Stomach (tissue), 9 donors: ENCODE results near the gene PPP2R3B. TPM values are rescaled to one million over a fixed set of nuclear protein-coding genes. Genes with fewer than 3 reads are reported as not detected.
A peak's percentile ranks its signal among the peaks of the same experiment; 100 is the strongest.

Source experiments
- DNase-seq, 2 donors: peaks; one replicate each; pipeline versions ENCODE4 v3.0.0 to v3.0.0-alpha.2; 2013 to 2019
- H3K27ac ChIP-seq, 5 donors: fragments of 200-600 bp in 4 of 5; sonication (generic) in 4 of 5; one replicate each; pipeline ENCODE4 v1.5.1; 2013 to 2019; ENCODE audit warnings: mild to moderate bottlenecking in 1 of 5, moderate library complexity in 1 of 5
- H3K27me3 ChIP-seq, 3 donors: fragments of 200-600 bp; sonication (generic); one replicate each; pipeline ENCODE4 v1.5.1; 2017 to 2019; ENCODE audit warnings: mixed run types in 1 of 3
- H3K36me3 ChIP-seq, 4 donors: fragments of 200-600 bp; sonication (generic); 1 replicate in 3 of 4; 2 replicates in 1 of 4; pipeline ENCODE4 v1.5.1; 2016 to 2019
- H3K4me1 ChIP-seq, 4 donors: fragments of 200-600 bp; sonication (generic); one replicate each; pipeline ENCODE4 v1.5.1; 2016 to 2019
- H3K4me3 ChIP-seq, 4 donors: fragments of 200-600 bp; sonication (generic) in 3 of 4; one replicate each; pipeline ENCODE4 v1.5.1; 2016 to 2019; ENCODE audit warnings: mild to moderate bottlenecking in 1 of 4
- H3K9me3 ChIP-seq, 4 donors: fragments of 200-600 bp; sonication (generic); one replicate each; pipeline ENCODE4 v1.5.1; 2016 to 2019
- EP300 ChIP-seq: sonication (generic); formaldehyde crosslinking; IDR thresholded peaks from one replicate; pipeline ENCODE4 v1.6.1; 2017; ENCODE audit warnings: antibody characterized with exemption
- POLR2A ChIP-seq, 4 donors: fragments of 450-650 bp; IDR thresholded peaks; one replicate each; pipeline ENCODE4 v1.6.1; 2016; ENCODE audit warnings: antibody characterized with exemption in 4 of 4, control low read depth in 2 of 4, mild to moderate bottlenecking in 1 of 4, moderate library complexity in 1 of 4
- POLR2AphosphoS5 ChIP-seq, 3 donors: sonication (generic); formaldehyde crosslinking; IDR thresholded peaks; one replicate each; pipeline ENCODE4 v1.6.1; 2016; ENCODE audit warnings: antibody characterized with exemption in 3 of 3
- WGBS, 5 donors: extraction: QIAGEN DNeasy Blood & Tissue Kit in 3 of 5; methylation state at CpG; one replicate each; pipeline versions ENCODE4 v1.1.5 to v1.1.7; 2013 to 2018; 5-methylcytosine and 5-hydroxymethylcytosine counted together
- intact Hi-C: fragments of 100-400 bp; cut with DNase I; formaldehyde crosslinking; loops from one replicate; pipeline ENCODE4 v1.15.1; 2023; ENCODE audit warnings: low total_unique reads
- polyA plus RNA-seq, 3 donors: library from polyadenylated mRNA; stranded (reverse); fragments of 200-250 nt; gene quantifications; one replicate each; pipeline ENCODE4 v1.2.3, GENCODE V29; 2013
- total RNA-seq, 5 donors: library from RNA; depleted of rRNA; stranded (reverse); fragments of >200 nt; gene quantifications; one replicate each; pipeline versions ENCODE4 v1.1.0 to v1.2.3, GENCODE V29; 2014 to 2016
- TF ChIP-seq, protein P1 (sequence below), 7 experiments: fragments of 450-650 bp in 4 of 7; fragments of 200-600 bp in 3 of 7; sonication (generic) in 3 of 7; IDR thresholded peaks; one replicate each; pipeline ENCODE4 v1.5.1; 2016 to 2019; ENCODE audit warnings: antibody characterized with exemption in 7 of 7, control low read depth in 2 of 7, mild to moderate bottlenecking in 1 of 7
- donor health status: healthy with polysubstance abuse.
- donor health status: Bipolar disorder and iron deficiency.
- donor health status: healthy.

The PPP2R3B gene
- total and polyA plus RNA-seq, 8 donors, result 5.3 to 31.7 (median 15.0) TPM

DNA sequence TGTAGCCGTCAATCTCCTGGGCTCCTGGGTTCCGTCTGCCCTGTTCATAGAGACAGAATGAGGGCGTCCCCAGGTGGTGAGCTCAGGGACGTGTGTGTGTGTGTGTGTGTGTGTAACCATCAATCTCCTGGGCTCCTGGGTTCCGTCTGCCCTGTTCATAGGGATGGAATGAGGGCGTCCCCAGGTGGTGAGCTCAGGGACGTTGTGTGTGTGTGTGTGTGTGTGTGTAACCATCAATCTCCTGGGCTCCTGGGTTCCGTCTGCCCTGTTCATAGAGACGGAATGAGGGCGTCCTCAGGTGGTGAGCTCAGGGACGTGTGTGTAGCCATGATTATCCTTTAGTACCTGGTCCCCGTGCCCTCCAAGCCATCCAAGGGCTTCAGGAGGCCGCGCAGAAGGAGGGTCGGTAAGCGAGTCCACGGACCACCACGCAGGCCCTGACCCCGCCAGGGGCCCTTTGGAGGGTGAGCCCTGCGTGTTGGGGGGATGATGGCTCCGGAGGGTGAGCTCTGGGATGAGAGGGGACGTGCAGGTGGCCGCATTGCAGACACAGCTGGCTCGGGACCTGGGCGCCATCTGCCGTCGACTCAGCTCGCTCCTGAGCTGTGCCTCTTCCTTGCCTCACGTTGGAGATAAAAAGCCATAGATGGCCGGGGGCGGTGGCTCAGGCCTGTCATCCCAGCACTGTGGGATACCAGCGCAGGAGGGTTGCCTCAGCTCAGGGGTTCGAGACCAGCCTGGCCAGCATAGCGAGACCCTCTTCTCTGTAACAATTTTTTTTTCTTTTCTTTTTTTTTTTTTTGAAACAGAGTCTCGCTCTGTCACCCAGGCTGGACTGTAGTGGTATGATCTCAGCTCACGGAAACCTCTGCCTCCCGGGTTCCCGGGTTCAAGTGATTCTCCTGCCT is 62.7 kb downstream of the PPP2R3B start:
- Histone ChIP-seq H3K4me1 (peaks cover 16 to 40% (median 21%) of the 10 kb centered on the region in 4 donors), H3K4me3 (no peak overlapping the region), H3K27ac (no peak overlapping the region), H3K9me3 (no peaks in the 10 kb centered on the region), H3K36me3 (no peaks in the 10 kb centered on the region), H3K27me3 (peaks cover 0 to 36% (median 0%) of the 10 kb centered on the region in 3 donors)
- WGBS, 5 donors, result 48 to 80% (median 77%) methylated on average over 13 to 38 of the region's 38 CpGs
- TF ChIP-seq, protein P1, sequence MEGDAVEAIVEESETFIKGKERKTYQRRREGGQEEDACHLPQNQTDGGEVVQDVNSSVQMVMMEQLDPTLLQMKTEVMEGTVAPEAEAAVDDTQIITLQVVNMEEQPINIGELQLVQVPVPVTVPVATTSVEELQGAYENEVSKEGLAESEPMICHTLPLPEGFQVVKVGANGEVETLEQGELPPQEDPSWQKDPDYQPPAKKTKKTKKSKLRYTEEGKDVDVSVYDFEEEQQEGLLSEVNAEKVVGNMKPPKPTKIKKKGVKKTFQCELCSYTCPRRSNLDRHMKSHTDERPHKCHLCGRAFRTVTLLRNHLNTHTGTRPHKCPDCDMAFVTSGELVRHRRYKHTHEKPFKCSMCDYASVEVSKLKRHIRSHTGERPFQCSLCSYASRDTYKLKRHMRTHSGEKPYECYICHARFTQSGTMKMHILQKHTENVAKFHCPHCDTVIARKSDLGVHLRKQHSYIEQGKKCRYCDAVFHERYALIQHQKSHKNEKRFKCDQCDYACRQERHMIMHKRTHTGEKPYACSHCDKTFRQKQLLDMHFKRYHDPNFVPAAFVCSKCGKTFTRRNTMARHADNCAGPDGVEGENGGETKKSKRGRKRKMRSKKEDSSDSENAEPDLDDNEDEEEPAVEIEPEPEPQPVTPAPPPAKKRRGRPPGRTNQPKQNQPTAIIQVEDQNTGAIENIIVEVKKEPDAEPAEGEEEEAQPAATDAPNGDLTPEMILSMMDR (IDR thresholded peaks at IDR 0.05), result no peak
- no peak for TF ChIP-seq POLR2AphosphoS5 (IDR thresholded peaks at IDR 0.05)
- TF ChIP-seq POLR2A (IDR thresholded peaks at IDR 0.05), result no peak
- TF ChIP-seq EP300, result no peak
- DNase-seq, result peak; percentile 60 to 87
- intact Hi-C loops, result no loop called here

- H3K27ac ChIP-seq, result peak overlapping the region; percentile 89 to 100 (median 95)
These were observed 66.5 kb downstream of the PPP2R3B start for GRCh38 chrX:320126-320783.

DNA sequence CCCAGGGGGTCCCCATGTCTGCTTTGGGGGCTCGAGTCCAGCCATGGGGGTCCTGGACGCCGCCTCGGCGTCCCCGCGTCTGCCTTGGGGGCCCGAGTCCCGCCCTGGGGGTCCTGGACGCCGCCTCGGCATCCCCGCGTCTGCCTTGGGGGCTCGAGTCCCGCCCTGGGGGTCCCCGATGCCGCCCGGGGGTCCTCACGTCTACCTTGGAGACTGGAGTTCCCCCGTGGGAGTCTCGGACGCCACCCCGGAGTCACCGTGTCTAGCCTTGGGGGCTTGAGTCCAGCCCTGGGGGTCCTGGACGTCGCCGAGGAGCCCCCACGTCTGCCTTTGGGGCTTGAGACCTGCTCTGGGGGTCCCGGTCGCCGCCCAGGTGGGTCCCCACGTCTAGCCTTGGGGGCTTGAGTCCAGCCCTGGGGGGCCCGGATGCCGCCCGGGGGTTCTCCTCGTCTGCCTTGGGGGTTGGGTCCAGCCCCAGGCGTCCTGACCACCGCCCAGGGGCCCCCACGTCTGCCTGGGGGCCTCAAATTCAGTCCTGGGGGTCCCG is 67.1 kb downstream of the PPP2R3B start:
- peak in 1 of 2 donors; percentile 49 for DNase-seq
- H3K27me3 ChIP-seq, result peaks cover 0 to 8% (median 0%) of the 10 kb centered on the region in 3 donors
- intact Hi-C loops, result no loop called here
- peaks cover 7 to 19% (median 18%) of the 10 kb centered on the region in 4 donors for H3K36me3 ChIP-seq
- peaks cover 16 to 54% (median 37%) of the 10 kb centered on the region in 4 donors for H3K4me1 ChIP-seq
- no peak for TF ChIP-seq POLR2AphosphoS5 (IDR thresholded peaks at IDR 0.05)
- TF ChIP-seq, protein P1 (IDR thresholded peaks at IDR 0.05), result no peak
- TF ChIP-seq EP300, result no peak
- TF ChIP-seq POLR2A (IDR thresholded peaks at IDR 0.05), result no peak
- H3K4me3 ChIP-seq, result peak overlapping the region; percentile 80 to 97 (median 90)
- 0 to 3% (median 1%) methylated on average over 13 to 41 of the region's 41 CpGs for WGBS, 5 donors
- peak overlapping the region; percentile 89 to 100 (median 95) for H3K27ac ChIP-seq
- no peaks in the 10 kb centered on the region for H3K9me3 ChIP-seq

More at GRCh38 chrX:320126-320783, 66.5 kb downstream of the PPP2R3B start:
- Histone ChIP-seq H3K27me3 (peaks cover 0 to 14% (median 0%) of the 10 kb centered on the region in 3 donors), H3K9me3 (no peaks in the 10 kb centered on the region), H3K4me1 (peaks cover 16 to 54% (median 37%) of the 10 kb centered on the region in 4 donors), H3K4me3 (peak overlapping the region; percentile 80 to 97 (median 90)), H3K36me3 (peaks cover under 1 to 13% (median 12%) of the 10 kb centered on the region in 4 donors)
- WGBS, 5 donors, result 1 to 6% (median 3%) methylated on average over 20 to 24 of the region's 24 CpGs
- TF ChIP-seq EP300 (no peak), POLR2AphosphoS5 (IDR thresholded peaks at IDR 0.05) (no peak), POLR2A (IDR thresholded peaks at IDR 0.05) (no peak)
- TF ChIP-seq, protein P1 (IDR thresholded peaks at IDR 0.05), result no peak
- intact Hi-C loops, result no loop called here
- peak in 1 of 2 donors; percentile 48 for DNase-seq
